Smooth muscle cell (in vitro differentiated cells): ENCODE data around the gene PHF21A. TPM values are rescaled to one million over a fixed set of nuclear protein-coding genes. Genes with fewer than 3 reads are reported as not detected.
A peak's percentile ranks its signal among the peaks of the same experiment; 100 is the strongest.

Source experiments
- DNase-seq: peaks from one replicate; lab custom pipeline; 2025; ENCODE audit not compliant: unreplicated experiment; lab: John Stamatoyannopoulos, UW
- H2AFZ ChIP-seq: fragments of 200-600 bp; sonication (generic); 2 replicates; pipeline ENCODE4 v1.6.0; 2016; ENCODE audit warnings: antibody characterized with exemption, low read depth, mild to moderate bottlenecking
- H3F3A ChIP-seq: fragments of 200-600 bp; sonication (generic); 2 replicates; pipeline ENCODE4 v1.6.0; 2017; ENCODE audit warnings: antibody characterized with exemption, low read depth
- H3K27ac ChIP-seq: fragments of 200-600 bp; sonication (generic); 2 replicates; pipeline ENCODE4 v1.5.1; 2016; ENCODE audit warnings: low read depth, mild to moderate bottlenecking
- H3K27me3 ChIP-seq: fragments of 200-600 bp; sonication (generic); 2 replicates; pipeline ENCODE4 v1.6.1; 2016; ENCODE audit warnings: low read depth, mild to moderate bottlenecking
- H3K36me3 ChIP-seq: fragments of 200-600 bp; sonication (generic); 2 replicates; pipeline ENCODE4 v1.5.1; 2016; ENCODE audit warnings: low read depth
- H3K4me1 ChIP-seq: fragments of 200-600 bp; sonication (generic); 2 replicates; pipeline ENCODE4 v1.5.1; 2016; ENCODE audit warnings: low read depth
- H3K4me2 ChIP-seq: fragments of 200-600 bp; sonication (generic); 2 replicates; pipeline ENCODE4 v1.6.0; 2016; ENCODE audit warnings: mild to moderate bottlenecking
- H3K4me3 ChIP-seq: fragments of 200-600 bp; sonication (generic); 2 replicates; pipeline ENCODE4 v1.5.1; 2016; ENCODE audit warnings: mild to moderate bottlenecking
- H3K79me2 ChIP-seq: fragments of 200-600 bp; sonication (generic); 2 replicates; pipeline ENCODE4 v1.6.0; 2016; ENCODE audit warnings: low read depth, mild to moderate bottlenecking
- H3K9ac ChIP-seq: fragments of 200-600 bp; sonication (generic); 2 replicates; pipeline ENCODE4 v1.6.0; 2016; ENCODE audit warnings: low read depth
- H3K9me3 ChIP-seq: fragments of 200-600 bp; sonication (generic); replicated peaks from 2 replicates; pipeline ENCODE4 v1.5.1; 2016; ENCODE audit warnings: low read depth
- H4K20me1 ChIP-seq: fragments of 200-600 bp; sonication (generic); 2 replicates; pipeline ENCODE4 v1.6.0; 2016; ENCODE audit warnings: low read depth
- CTCF ChIP-seq: fragments of 200-600 bp; sonication (generic); IDR thresholded peaks from 2 replicates; pipeline ENCODE4 v1.5.1; 2017; ENCODE audit warnings: borderline replicate concordance, mild to moderate bottlenecking, antibody characterized with exemption; ENCODE audit not compliant: insufficient read depth, poor library complexity, severe bottlenecking
- WGBS: methylation state at CpG from one replicate; pipeline ENCODE4 v1.1.7; 2016; ENCODE audit warnings: low lambda C conversion rate; 5-methylcytosine and 5-hydroxymethylcytosine counted together
- polyA plus RNA-seq: library from polyadenylated mRNA; unstranded; fragments of >200 nt; fragmentation: Nextera tagmentation; extraction: Ambion mirVana; gene quantifications from 2 replicates; pipeline ENCODE4 v1.2.1, GENCODE V29; 2016
- total RNA-seq: library from RNA; depleted of rRNA; stranded (reverse); fragments of >200 nt; gene quantifications from 2 replicates; pipeline ENCODE4 v1.2.3, GENCODE V29; 2014

PHF21A gene
- total and polyA plus RNA-seq, 2 experiments from 2014 or later, result 26.1 to 28.7 TPM

- H4K20me1 ChIP-seq, result peaks cover 81% of the 10 kb centered on the region
- no peak overlapping the region for H3K4me2 ChIP-seq
- no peak overlapping the region for H3K4me3 ChIP-seq
- no peak for DNase-seq
- H3K9me3 ChIP-seq, result no peaks in the 10 kb centered on the region
- no peak for TF ChIP-seq CTCF
- no peak overlapping the region for H2AFZ ChIP-seq
- peaks cover 58% of the 10 kb centered on the region for H3K79me2 ChIP-seq
- H3K27ac ChIP-seq, result peak overlapping the region; percentile 94
- no peaks in the 10 kb centered on the region for H3K36me3 ChIP-seq
- H3K4me1 ChIP-seq, result peaks cover 51% of the 10 kb centered on the region
- peaks cover 14% of the 10 kb centered on the region for H3F3A ChIP-seq
- WGBS, result 62% methylated on average over 4 of the region's 4 CpGs
- no peak overlapping the region for H3K9ac ChIP-seq
- no peaks in the 10 kb centered on the region for H3K27me3 ChIP-seq
Observed at GRCh38 chr11:45997599-45997998, 123.7 kb downstream of the PHF21A start.

GRCh38 chr11:45995342-45995734, 125.9 kb downstream of the PHF21A start:
- no peak overlapping the region for H3K4me3 ChIP-seq
- H2AFZ ChIP-seq, result no peak overlapping the region
- no peaks in the 10 kb centered on the region for H3K36me3 ChIP-seq
- peaks cover 14% of the 10 kb centered on the region for H3F3A ChIP-seq
- DNase-seq, result no peak
- H3K27ac ChIP-seq, result peak overlapping the region; percentile 94
- peak overlapping the region; percentile 50 for H3K9ac ChIP-seq
- no peaks in the 10 kb centered on the region for H3K27me3 ChIP-seq
- H3K9me3 ChIP-seq, result no peaks in the 10 kb centered on the region
- peak overlapping the region; percentile 73 for H3K4me2 ChIP-seq
- WGBS, result 70% methylated on average over 1 of the region's 1 CpG
- peaks cover 36% of the 10 kb centered on the region for H3K4me1 ChIP-seq
- H4K20me1 ChIP-seq, result peaks cover 79% of the 10 kb centered on the region
- no peak for TF ChIP-seq CTCF
- H3K79me2 ChIP-seq, result peaks cover 60% of the 10 kb centered on the region

DNA sequence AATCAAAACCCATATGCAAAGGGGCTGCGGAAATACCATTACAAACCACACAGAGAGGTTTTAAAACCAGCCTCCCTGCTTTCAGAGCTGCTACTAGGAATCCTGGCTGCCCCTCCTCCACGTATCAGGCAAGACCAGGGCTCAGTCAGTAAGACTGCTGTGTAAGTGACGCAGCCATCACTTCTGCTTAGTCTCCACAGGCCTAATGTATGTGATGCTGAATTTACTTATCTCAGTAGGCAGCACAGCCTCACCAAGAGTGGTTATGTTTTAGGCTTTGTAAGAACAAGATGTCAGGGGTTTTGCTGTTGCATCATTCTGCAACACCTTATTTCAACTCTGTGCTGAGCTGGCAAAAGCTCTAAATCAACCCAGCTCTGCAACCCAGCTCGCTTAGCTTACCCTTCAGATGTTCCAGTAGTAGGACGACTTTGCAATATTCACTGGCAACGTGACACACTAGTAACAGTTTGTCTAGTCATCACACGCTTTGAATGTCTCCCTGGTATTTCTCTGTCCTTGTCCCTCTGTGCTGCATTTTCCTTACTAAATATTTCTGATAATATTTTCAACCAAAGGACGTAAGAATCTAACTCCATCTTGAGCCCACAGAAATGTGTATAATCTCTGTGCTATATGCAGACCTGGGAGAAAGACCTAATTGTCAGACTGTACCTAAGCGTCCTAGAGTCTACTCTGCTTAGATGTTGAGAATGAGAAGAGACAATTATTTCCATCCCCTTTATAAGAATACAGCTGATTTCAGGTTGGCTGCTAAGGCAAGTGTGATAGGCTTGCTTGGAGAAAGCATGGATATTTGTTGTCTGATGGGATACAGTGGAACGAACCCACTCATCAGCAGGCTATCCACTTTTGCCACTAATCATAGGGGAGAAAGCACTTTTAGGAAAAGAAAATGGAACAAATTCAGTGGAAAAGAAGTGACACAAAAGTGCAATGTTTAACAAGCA, 126.6 kb downstream of the PHF21A start:
- H3K27ac ChIP-seq, result peak overlapping the region; percentile 94

More for the DNA sequence above, 126.6 kb downstream of the PHF21A start:
- Histone ChIP-seq H3K4me2 (peak overlapping the region; percentile 73), H3K4me3 (peak overlapping the region; percentile 13), H3K4me1 (peaks cover 36% of the 10 kb centered on the region), H3F3A (peaks cover 14% of the 10 kb centered on the region), H3K36me3 (no peaks in the 10 kb centered on the region), H2AFZ (no peak overlapping the region), H4K20me1 (peaks cover 77% of the 10 kb centered on the region), H3K9me3 (no peaks in the 10 kb centered on the region), H3K9ac (peak overlapping the region; percentile 50), H3K79me2 (peaks cover 55% of the 10 kb centered on the region), H3K27me3 (no peaks in the 10 kb centered on the region)
- TF ChIP-seq CTCF, result no peak
- DNase-seq, result no peak
- WGBS, result 20% methylated on average over 10 of the region's 10 CpGs
